Colon (tissue), 2 donors: ENCODE data around the gene CDO1.
A peak's percentile ranks its signal among the peaks of the same experiment; 100 is the strongest.
"Not testable (repeated sequence)": the region's sequence is repeated elsewhere in the genome, so short reads cannot be mapped to it uniquely, and the experiment has no call there.

Experiments
- FAIRE-seq: peaks from 2 replicates; lab custom pipeline; 2012; peaks lifted over from hg19 to GRCh38; lab: Jason Lieb, UNC
- donor health status: control.
- donor health status: control.

Gene CDO1

GRCh38 chr5:115829913-115830312 lies 13.5 kb upstream of the CDO1 start:
- peak; percentile 41 for FAIRE-seq

GRCh38 chr5:115825948-115826347 lies 9.5 kb upstream of the CDO1 start:
- no peak for FAIRE-seq

GRCh38 chr5:115824983-115825382 lies 8.5 kb upstream of the CDO1 start:
- FAIRE-seq, result not testable (repeated sequence)

GRCh38 chr5:115820846-115821245 lies 4.4 kb upstream of the CDO1 start:
- no peak for FAIRE-seq

GRCh38 chr5:115818821-115819220 lies 2.4 kb upstream of the CDO1 start:
- no peak for FAIRE-seq

GRCh38 chr5:115817386-115817785 lies 927 bp upstream of the CDO1 start:
- no peak for FAIRE-seq

GRCh38 chr5:115815693-115816225 lies 700 bp downstream of the CDO1 start:
- no peak for FAIRE-seq

- FAIRE-seq, result no peak
Measured at GRCh38 chr5:115815006-115815692, 1.3 kb downstream of the CDO1 start.

- no peak for FAIRE-seq
Measured at GRCh38 chr5:115813719-115814118, 2.7 kb downstream of the CDO1 start.

- no peak for FAIRE-seq
Measured at GRCh38 chr5:115812372-115812771, 4.1 kb downstream of the CDO1 start.

- FAIRE-seq, result no peak
Measured at GRCh38 chr5:115811406-115811805, 5.1 kb downstream of the CDO1 start.

- FAIRE-seq, result no peak
Measured at GRCh38 chr5:115810761-115811160, 5.7 kb downstream of the CDO1 start.

- FAIRE-seq, result no peak
Measured at GRCh38 chr5:115809946-115810345, 6.5 kb downstream of the CDO1 start.

GRCh38 chr5:115808066-115808465 lies 8.4 kb downstream of the CDO1 start:
- FAIRE-seq, result not testable (repeated sequence)

- no peak for FAIRE-seq
Measured at GRCh38 chr5:115807654-115808052, 8.8 kb downstream of the CDO1 start.

- FAIRE-seq, result no peak
Measured at GRCh38 chr5:115806986-115807653, 9.3 kb downstream of the CDO1 start.

- no peak for FAIRE-seq
Measured at GRCh38 chr5:115801984-115802383, 14.5 kb downstream of the CDO1 start.

- FAIRE-seq, result no peak
Measured at GRCh38 chr5:115801152-115801551, 15.3 kb downstream of the CDO1 start.

GRCh38 chr5:115800108-115800507 lies 16.4 kb downstream of the CDO1 start:
- FAIRE-seq, result no peak

- FAIRE-seq, result no peak
Measured at GRCh38 chr5:115798252-115798651, 18.2 kb downstream of the CDO1 start.

- FAIRE-seq, result no peak
Measured at GRCh38 chr5:115796656-115797055, 19.8 kb downstream of the CDO1 start.

GRCh38 chr5:115795700-115796099 lies 20.8 kb downstream of the CDO1 start:
- FAIRE-seq, result no peak

- no peak for FAIRE-seq
Measured at GRCh38 chr5:115788440-115788839, 28.0 kb downstream of the CDO1 start.

GRCh38 chr5:115787426-115787825 lies 29.0 kb downstream of the CDO1 start:
- no peak for FAIRE-seq
